WTC11 (cell line): Measurements from ENCODE around the gene ZNF775. TPM values are rescaled to one million over a fixed set of nuclear protein-coding genes. Genes with fewer than 3 reads are reported as not detected.

Experiments
- ATAC-seq: fragments of 200-7000 bp; cut with Tn5 transposase; 2 replicates; pipeline ENCODE4 v1.10.0; 2021; ENCODE audit warnings: mild to moderate bottlenecking, moderate library complexity
- CTCF ChIA-PET: fragments of 300-600 bp; sonication (Branson Sonifier 250); formaldehyde crosslinking; loops from one replicate; lab custom pipeline; 2021; ENCODE audit warnings: antibody characterized with exemption; lab: Charles Lee
- POLR2A ChIA-PET: fragments of 350-600 bp; sonication (Branson Sonifier 250); formaldehyde crosslinking; loops from one replicate; lab custom pipeline; 2021; ENCODE audit warnings: antibody characterized with exemption; lab: Charles Lee
- DNase-seq: peaks from one replicate; pipeline ENCODE4 v3.0.0; 2021; ENCODE audit warnings: low spot score
- H3K27ac Mint-ChIP-seq: 2 replicates; pipeline ENCODE4 v1.8.0; 2021; ENCODE audit warnings: mixed read lengths
- H3K27me3 Mint-ChIP-seq: 2 replicates; pipeline ENCODE4 v1.8.0; 2021; ENCODE audit warnings: low read depth, mild to moderate bottlenecking, moderate library complexity, mixed read lengths
- H3K36me3 Mint-ChIP-seq: 2 replicates; pipeline ENCODE4 v1.8.0; 2021; ENCODE audit warnings: mixed read lengths
- H3K4me1 Mint-ChIP-seq: 2 replicates; pipeline ENCODE4 v1.8.0; 2022; ENCODE audit warnings: mixed read lengths
- H3K4me3 Mint-ChIP-seq: 2 replicates; pipeline ENCODE4 v1.8.0; 2021; ENCODE audit warnings: mild to moderate bottlenecking, moderate library complexity, mixed read lengths
- H3K9me3 Mint-ChIP-seq: 2 replicates; pipeline ENCODE4 v1.8.0; 2021; ENCODE audit warnings: mixed read lengths
- ATF3 ChIP-seq: sonication (generic); formaldehyde crosslinking; conservative IDR thresholded peaks from 2 replicates; pipeline ENCODE4 v1.8.1; 2022; ENCODE audit warnings: mild to moderate bottlenecking, missing genetic modification reagents
- CBFB ChIP-seq: sonication (generic); formaldehyde crosslinking; IDR thresholded peaks from 2 replicates; pipeline ENCODE4 v1.8.1; 2022; ENCODE audit warnings: mild to moderate bottlenecking, low read depth, missing genetic modification reagents
- EMX1 ChIP-seq: fragments of 250-450 bp; sonication (Bioruptor Pico); IDR thresholded peaks from 2 replicates; pipeline ENCODE4 v1.8.0; 2021; ENCODE audit warnings: mild to moderate bottlenecking
- ETV6 ChIP-seq: sonication (generic); formaldehyde crosslinking; IDR thresholded peaks from 2 replicates; pipeline ENCODE4 v1.8.1; 2022; ENCODE audit warnings: mild to moderate bottlenecking, missing genetic modification reagents
- FOXP1 ChIP-seq: sonication (generic); formaldehyde crosslinking; IDR thresholded peaks from 2 replicates; pipeline ENCODE4 v1.8.0; 2022; ENCODE audit warnings: missing genetic modification reagents, mild to moderate bottlenecking, moderate library complexity, borderline replicate concordance
- GRHL2 ChIP-seq: fragments of 250-450 bp; sonication (Bioruptor Pico); IDR thresholded peaks from 2 replicates; pipeline ENCODE4 v1.8.0; 2022; ENCODE audit warnings: mild to moderate bottlenecking, moderate library complexity; ENCODE audit not compliant: insufficient replicate concordance, severe bottlenecking
- IRF2 ChIP-seq: sonication (generic); formaldehyde crosslinking; IDR thresholded peaks from 2 replicates; pipeline ENCODE4 v1.8.0; 2022; ENCODE audit warnings: low read depth, missing genetic modification reagents, borderline replicate concordance
- MYBL2 ChIP-seq: sonication (generic); formaldehyde crosslinking; IDR thresholded peaks from 2 replicates; pipeline ENCODE4 v1.8.1; 2023; ENCODE audit warnings: mild to moderate bottlenecking, moderate library complexity, missing genetic modification reagents
- NFE2L1 ChIP-seq: sonication (generic); formaldehyde crosslinking; IDR thresholded peaks from 2 replicates; pipeline ENCODE4 v1.8.1; 2023; ENCODE audit warnings: missing genetic modification reagents
- NFYB ChIP-seq: sonication (generic); formaldehyde crosslinking; conservative IDR thresholded peaks from 2 replicates; pipeline ENCODE4 v1.8.0; 2022; ENCODE audit warnings: low read depth, missing genetic modification reagents
- NR1H2 ChIP-seq: sonication (generic); formaldehyde crosslinking; IDR thresholded peaks from 2 replicates; pipeline ENCODE4 v1.9.0; 2021; ENCODE audit warnings: mild to moderate bottlenecking, moderate library complexity, missing genetic modification reagents
- PREB ChIP-seq: sonication (generic); formaldehyde crosslinking; IDR thresholded peaks from 2 replicates; pipeline ENCODE4 v1.8.1; 2022; ENCODE audit warnings: mild to moderate bottlenecking, missing genetic modification reagents, moderate library complexity, borderline replicate concordance
- RELA ChIP-seq: sonication (generic); formaldehyde crosslinking; IDR thresholded peaks from 2 replicates; pipeline ENCODE4 v1.8.1; 2022; ENCODE audit warnings: missing genetic modification reagents, mild to moderate bottlenecking, borderline replicate concordance
- SMAD3 ChIP-seq: sonication (generic); formaldehyde crosslinking; IDR thresholded peaks from 2 replicates; pipeline ENCODE4 v1.8.0; 2022; ENCODE audit warnings: missing genetic modification reagents, mild to moderate bottlenecking, borderline replicate concordance
- SMAD4 ChIP-seq: sonication (generic); formaldehyde crosslinking; IDR thresholded peaks from 2 replicates; pipeline ENCODE4 v1.8.0; 2022; ENCODE audit warnings: mild to moderate bottlenecking, missing genetic modification reagents
- SOX15 ChIP-seq: fragments of 250-450 bp; sonication (Bioruptor Pico); IDR thresholded peaks from 2 replicates; pipeline ENCODE4 v1.9.0; 2021; ENCODE audit warnings: mild to moderate bottlenecking
- TEAD4 ChIP-seq: sonication (generic); formaldehyde crosslinking; IDR thresholded peaks from 2 replicates; pipeline ENCODE4 v1.8.0; 2022; ENCODE audit warnings: mild to moderate bottlenecking, missing genetic modification reagents
- ZNF138 ChIP-seq: sonication (generic); formaldehyde crosslinking; conservative IDR thresholded peaks from 2 replicates; pipeline ENCODE4 v1.8.1; 2022; ENCODE audit warnings: mild to moderate bottlenecking, moderate library complexity, missing genetic modification reagents
- ZNF219 ChIP-seq: sonication (generic); formaldehyde crosslinking; IDR thresholded peaks from 2 replicates; pipeline ENCODE4 v1.8.0; 2023; ENCODE audit warnings: missing genetic modification reagents, mild to moderate bottlenecking, borderline replicate concordance
- ZNF317 ChIP-seq: sonication (generic); formaldehyde crosslinking; IDR thresholded peaks from 2 replicates; pipeline ENCODE4 v1.8.1; 2023; ENCODE audit warnings: low read depth, mild to moderate bottlenecking, moderate library complexity, missing genetic modification reagents, borderline replicate concordance
- ZNF671 ChIP-seq: fragments of 250-450 bp; sonication (Bioruptor Pico); IDR thresholded peaks from 2 replicates; pipeline ENCODE4 v1.8.0; 2021; ENCODE audit warnings: mild to moderate bottlenecking
- total RNA-seq: library from RNA; stranded (reverse); gene quantifications from 3 replicates; pipeline ENCODE4 v1.2.3, GENCODE V29; 2021
- TF ChIP-seq, protein P1 (sequence below): fragments of 250-450 bp; sonication (Bioruptor Pico); IDR thresholded peaks from 2 replicates; pipeline ENCODE4 v1.9.0; 2021; ENCODE audit warnings: mild to moderate bottlenecking
- TF ChIP-seq, protein P2 (sequence below): fragments of 250-450 bp; sonication (Bioruptor Pico); IDR thresholded peaks from 2 replicates; pipeline ENCODE4 v2.1.2; 2022; ENCODE audit warnings: mild to moderate bottlenecking, moderate library complexity

Gene ZNF775
- total RNA-seq, 1 experiment from 2014 or later: 25.4 TPM

DNA sequence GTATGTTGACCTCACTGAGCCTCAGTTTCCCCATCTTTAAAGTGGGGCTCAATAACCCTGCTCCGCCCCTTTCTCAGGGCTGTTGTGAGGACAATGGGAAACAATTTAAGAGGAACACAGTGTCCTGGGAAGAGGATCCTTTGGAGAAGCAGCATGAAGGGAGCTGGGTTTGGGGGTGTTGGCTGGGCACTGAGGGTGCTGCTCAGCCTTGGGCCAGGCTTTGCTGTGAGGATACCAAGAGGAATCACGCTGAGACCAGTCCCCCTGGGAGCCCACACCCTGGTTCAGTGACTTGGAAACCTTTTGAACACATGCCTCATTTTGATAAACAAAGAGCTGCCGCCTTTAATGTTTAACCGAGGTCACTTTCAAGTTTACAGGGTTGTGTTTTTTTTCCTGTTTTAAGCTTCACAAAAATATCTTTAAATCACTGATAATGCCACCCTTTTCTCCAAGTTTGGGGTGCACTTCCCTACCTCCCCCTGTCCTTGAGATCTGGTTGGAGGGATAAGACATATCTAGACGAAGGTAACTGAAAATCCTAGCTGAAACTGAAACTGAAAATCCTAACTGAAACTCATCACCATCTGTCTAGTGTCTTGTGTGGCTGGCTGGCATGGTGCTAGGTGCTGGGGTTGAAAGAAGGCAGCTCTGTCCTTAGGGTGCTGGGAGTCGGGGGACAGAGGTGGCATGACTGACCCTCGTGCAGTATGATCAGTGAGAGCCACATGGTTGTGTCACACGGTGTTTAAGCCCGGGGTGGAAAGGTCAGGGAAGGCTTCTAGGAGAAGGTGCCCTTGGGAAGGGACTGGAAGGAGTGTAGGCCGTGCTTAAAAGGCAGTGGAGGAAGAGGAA lies 27.7 kb downstream of the ZNF775 start:
- DNase-seq (no peak), ATAC-seq (no peak)
- Mint-ChIP-seq H3K4me1 (peaks cover 47% of the 10 kb centered on the region), H3K27me3 (no peaks in the 10 kb centered on the region), H3K9me3 (no peaks in the 10 kb centered on the region), H3K27ac (peak overlapping the region; percentile 94), H3K36me3 (peaks cover 6% of the 10 kb centered on the region), H3K4me3 (peak overlapping the region; percentile 76)
- POLR2A ChIA-PET: interaction anchor here (0.6 to 6.5 kb wide), 7 partner anchors 22 to 77 kb away, joined by 4 to 50 read pairs (median 5); partner anchors contain the start of gene REPIN1
- CTCF ChIA-PET: interaction anchor here (0.8 to 3.1 kb wide), 7 partner anchors 11 to 43 kb away, joined by 3 to 9 read pairs (median 4); partner anchors contain the start of gene REPIN1
- TF ChIP-seq NFE2L1 (CRISPR knock-in tag) (no peak), RELA (CRISPR knock-in tag) (no peak), CBFB (no peak), SOX15 (CRISPR knock-in tag) (no peak), PREB (CRISPR knock-in tag) (no peak)
- TF ChIP-seq, protein P1, sequence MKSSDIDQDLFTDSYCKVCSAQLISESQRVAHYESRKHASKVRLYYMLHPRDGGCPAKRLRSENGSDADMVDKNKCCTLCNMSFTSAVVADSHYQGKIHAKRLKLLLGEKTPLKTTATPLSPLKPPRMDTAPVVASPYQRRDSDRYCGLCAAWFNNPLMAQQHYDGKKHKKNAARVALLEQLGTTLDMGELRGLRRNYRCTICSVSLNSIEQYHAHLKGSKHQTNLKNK (CRISPR knock-in tag): no peak

DNA sequence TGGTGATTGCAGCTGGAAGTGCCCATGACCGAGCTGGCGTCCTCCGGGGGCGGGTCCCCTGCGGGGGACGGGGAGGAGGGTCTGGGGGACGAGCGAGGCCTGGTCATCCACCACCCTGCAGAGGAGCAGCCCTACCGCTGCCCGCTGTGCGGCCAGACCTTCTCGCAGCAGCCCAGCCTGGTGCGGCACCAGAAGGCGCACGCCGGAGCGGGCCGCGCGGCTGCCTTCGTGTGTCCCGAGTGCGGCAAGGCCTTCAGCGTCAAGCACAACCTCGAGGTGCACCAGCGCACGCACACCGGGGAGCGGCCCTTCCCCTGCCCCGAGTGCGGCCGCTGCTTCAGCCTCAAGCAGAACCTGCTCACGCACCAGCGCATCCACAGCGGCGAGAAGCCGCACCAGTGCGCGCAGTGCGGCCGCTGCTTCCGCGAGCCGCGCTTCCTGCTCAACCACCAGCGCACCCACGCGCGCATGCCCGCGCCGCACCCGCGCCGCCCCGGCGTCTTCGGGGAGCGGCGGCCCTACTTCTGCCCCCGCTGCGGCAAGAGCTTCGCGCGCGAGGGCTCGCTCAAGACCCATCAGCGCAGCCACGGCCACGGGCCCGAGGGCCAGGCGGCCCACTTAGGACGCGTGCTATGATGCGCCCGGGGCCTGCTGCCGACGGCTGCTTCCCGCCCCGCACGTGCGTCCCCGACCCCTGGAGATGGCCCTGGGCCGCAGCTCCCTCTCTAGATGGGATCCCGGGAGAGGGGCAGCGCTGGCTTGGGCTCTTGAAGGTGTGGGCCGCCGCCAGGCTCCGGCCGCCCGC lies 28.7 kb downstream of the ZNF775 start:
- Mint-ChIP-seq H3K4me3 (no peak overlapping the region), H3K27ac (no peak overlapping the region), H3K4me1 (peaks cover 37% of the 10 kb centered on the region), H3K36me3 (peaks cover 6% of the 10 kb centered on the region), H3K27me3 (no peaks in the 10 kb centered on the region), H3K9me3 (no peaks in the 10 kb centered on the region)
- no peak for DNase-seq
- ATAC-seq: no peak
- TF ChIP-seq NFE2L1 (CRISPR knock-in tag): no peak
- CTCF ChIA-PET: interaction anchor here (1.2 to 3.1 kb wide), 4 partner anchors 10 to 39 kb away, joined by 4 to 9 read pairs (median 6); partner anchors contain the start of gene REPIN1
- POLR2A ChIA-PET: interaction anchor here (0.6 to 6.5 kb wide), 4 partner anchors 23 to 49 kb away, joined by 4 to 50 read pairs (median 10); partner anchors contain the start of gene REPIN1

DNA sequence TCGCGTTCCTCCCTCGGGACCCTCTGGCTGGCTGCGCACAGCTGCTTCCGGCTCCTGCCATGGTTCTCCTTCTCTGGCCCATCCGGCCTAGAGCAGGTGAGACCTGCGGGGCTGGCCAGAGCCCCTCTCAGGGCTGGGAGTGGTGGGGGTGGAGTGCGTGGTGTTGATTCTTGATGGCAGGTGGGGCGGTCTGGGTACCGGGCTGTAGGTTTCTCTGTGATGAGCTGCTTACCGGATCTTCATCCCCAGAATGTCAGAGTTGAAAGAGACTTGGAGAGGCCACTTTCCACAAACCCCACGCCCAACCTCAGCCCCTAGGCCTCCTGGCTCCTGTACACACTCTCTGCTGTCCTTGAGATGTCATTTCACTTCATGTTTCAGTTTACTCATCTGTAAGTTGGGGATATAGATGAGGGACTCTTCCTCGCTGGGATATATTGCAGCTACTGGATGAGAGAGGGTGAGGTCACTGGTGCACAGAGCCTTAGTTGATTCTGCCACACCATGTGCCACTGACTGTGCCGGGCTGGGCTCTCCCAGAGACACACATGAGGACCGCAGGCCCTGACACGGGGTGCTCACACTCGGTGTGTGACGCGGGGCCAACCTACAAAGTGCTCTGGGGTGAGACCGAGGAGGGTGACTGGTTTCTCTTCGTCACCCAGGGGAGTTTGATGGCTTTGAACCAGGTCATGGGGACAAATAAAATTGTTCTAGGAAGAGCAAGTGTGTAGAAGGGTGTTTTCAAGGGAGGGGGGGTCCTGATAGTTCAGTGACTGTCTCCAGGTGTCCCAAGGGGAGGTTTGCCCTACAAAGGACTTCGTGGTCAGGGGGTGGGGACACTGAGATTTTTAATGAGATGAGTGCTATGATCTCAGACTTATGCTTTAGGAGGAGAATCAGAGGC lies 29.5 kb downstream of the ZNF775 start:
- no peaks in the 10 kb centered on the region for H3K27me3 Mint-ChIP-seq
- TF ChIP-seq TEAD4 (CRISPR knock-in tag) (no peak), SMAD4 (no peak), MYBL2 (no peak), ATF3 (CRISPR knock-in tag) (no peak), IRF2 (CRISPR knock-in tag) (no peak), SMAD3 (no peak), ZNF219 (CRISPR knock-in tag) (no peak), ZNF317 (CRISPR knock-in tag) (no peak), NR1H2 (CRISPR knock-in tag) (no peak), FOXP1 (CRISPR knock-in tag) (no peak), NFYB (CRISPR knock-in tag) (no peak), ZNF671 (CRISPR knock-in tag) (no peak), GRHL2 (CRISPR knock-in tag) (no peak), ZNF138 (no peak), RELA (CRISPR knock-in tag) (no peak), EMX1 (CRISPR knock-in tag) (no peak), ETV6 (CRISPR knock-in tag) (no peak)
- TF ChIP-seq, protein P2, sequence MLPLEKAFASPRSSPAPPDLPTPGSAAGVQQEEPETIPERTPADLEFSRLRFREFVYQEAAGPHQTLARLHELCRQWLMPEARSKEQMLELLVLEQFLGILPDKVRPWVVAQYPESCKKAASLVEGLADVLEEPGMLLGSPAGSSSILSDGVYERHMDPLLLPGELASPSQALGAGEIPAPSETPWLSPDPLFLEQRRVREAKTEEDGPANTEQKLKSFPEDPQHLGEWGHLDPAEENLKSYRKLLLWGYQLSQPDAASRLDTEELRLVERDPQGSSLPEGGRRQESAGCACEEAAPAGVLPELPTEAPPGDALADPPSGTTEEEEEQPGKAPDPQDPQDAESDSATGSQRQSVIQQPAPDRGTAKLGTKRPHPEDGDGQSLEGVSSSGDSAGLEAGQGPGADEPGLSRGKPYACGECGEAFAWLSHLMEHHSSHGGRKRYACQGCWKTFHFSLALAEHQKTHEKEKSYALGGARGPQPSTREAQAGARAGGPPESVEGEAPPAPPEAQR (CRISPR knock-in tag): no peak

More for the DNA sequence above, 29.5 kb downstream of the ZNF775 start:
- ATAC-seq (no peak), DNase-seq (no peak)
- POLR2A ChIA-PET: no interaction called here
- no peak overlapping the region for H3K27ac Mint-ChIP-seq
- no peak overlapping the region for H3K4me3 Mint-ChIP-seq
- CTCF ChIA-PET: interaction anchor here (3.1 kb wide), 1 partner anchor 10 kb away, joined by 9 read pairs; no protein-coding TSS in a partner anchor
- H3K9me3 Mint-ChIP-seq: no peaks in the 10 kb centered on the region
- peaks cover 6% of the 10 kb centered on the region for H3K36me3 Mint-ChIP-seq
- H3K4me1 Mint-ChIP-seq: peaks cover 28% of the 10 kb centered on the region
